GM12865 (cell line): ENCODE measurements around the gene NPHP4.

Experiments
- DNase-seq: peaks from one replicate; pipeline ENCODE4 v3.0.0; 2010; ENCODE audit warnings: low read depth
- H3K4me3 ChIP-seq: 2 replicates; pipeline ENCODE4 v1.5.1; 2011; ENCODE audit warnings: mild to moderate bottlenecking, low read depth, low read length, control low read depth
- CTCF ChIP-seq: IDR thresholded peaks from 2 replicates; pipeline ENCODE4 v1.5.1; 2011; ENCODE audit warnings: low read length, control low read depth, low read depth, inconsistent platforms; ENCODE audit not compliant: insufficient read depth; ENCODE audit errors: missing control alignments

The NPHP4 gene

GRCh38 chr1:5910666-5911065 is 81.6 kb downstream of the NPHP4 start:
- TF ChIP-seq CTCF = no peak
- no peak for DNase-seq
- no peak overlapping the region for H3K4me3 ChIP-seq

- TF ChIP-seq CTCF = no peak
- no peak overlapping the region for H3K4me3 ChIP-seq
- no peak for DNase-seq
Observed at GRCh38 chr1:5910276-5910620, 82.0 kb downstream of the NPHP4 start.

GRCh38 chr1:5909576-5910275 is 82.5 kb downstream of the NPHP4 start:
- no peak overlapping the region for H3K4me3 ChIP-seq
- no peak for TF ChIP-seq CTCF
- DNase-seq = no peak

- H3K4me3 ChIP-seq = no peak overlapping the region
- no peak for DNase-seq
- TF ChIP-seq CTCF = no peak
Observed at GRCh38 chr1:5908461-5909375, 83.5 kb downstream of the NPHP4 start.

GRCh38 chr1:5907966-5908365 is 84.3 kb downstream of the NPHP4 start:
- no peak for DNase-seq
- H3K4me3 ChIP-seq = no peak overlapping the region
- TF ChIP-seq CTCF = no peak

GRCh38 chr1:5907386-5907785 is 84.8 kb downstream of the NPHP4 start:
- no peak overlapping the region for H3K4me3 ChIP-seq
- no peak for TF ChIP-seq CTCF
- no peak for DNase-seq
